NK-92 (cell line): ENCODE results near the gene LURAP1L.

ENCODE experiments used
- DNase-seq: peaks from one replicate; lab custom pipeline; 2025; ENCODE audit not compliant: unreplicated experiment; lab: John Stamatoyannopoulos, UW

The LURAP1L gene, protein sequence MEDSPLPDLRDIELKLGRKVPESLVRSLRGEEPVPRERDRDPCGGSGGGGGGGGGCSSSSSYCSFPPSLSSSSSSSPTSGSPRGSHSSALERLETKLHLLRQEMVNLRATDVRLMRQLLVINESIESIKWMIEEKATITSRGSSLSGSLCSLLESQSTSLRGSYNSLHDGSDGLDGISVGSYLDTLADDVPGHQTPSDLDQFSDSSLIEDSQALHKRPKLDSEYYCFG

DNA sequence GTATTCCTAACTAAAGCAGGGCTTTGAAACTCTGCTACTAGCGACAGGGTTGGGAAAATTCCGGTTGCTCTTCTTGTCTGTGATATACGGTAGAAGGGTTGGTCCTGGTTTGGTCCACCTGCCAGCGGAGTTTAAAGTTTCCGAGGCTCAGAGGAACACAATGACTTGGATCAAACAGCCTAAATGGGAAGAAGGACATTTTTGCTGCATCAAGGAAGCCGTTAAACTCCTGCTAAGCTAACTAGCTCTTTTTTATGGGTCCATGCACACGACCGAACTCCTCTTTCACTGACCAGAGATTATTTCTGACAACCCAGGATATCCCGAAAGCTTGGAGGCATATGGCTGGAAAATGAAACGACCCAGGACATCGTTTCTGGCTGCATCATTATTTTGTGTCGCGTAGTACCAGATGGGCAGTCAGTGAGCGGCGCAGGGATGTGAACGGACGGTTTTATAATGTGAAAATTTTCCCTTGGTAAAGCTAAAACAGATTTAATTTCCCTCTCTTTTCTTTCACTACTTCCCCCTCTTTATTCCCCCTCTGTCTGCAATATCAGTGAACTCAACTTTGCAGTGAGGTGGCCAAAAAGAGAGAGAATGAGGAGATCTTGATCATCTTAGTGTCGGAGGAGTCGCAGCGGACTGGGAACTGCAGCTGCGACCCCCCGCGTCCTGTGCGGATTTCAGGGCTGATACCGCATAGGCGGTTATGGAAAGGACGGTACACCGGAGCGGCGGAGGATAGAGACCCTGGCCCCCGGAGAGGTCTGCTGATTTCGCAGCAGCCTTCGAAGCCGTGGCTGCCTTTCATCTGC, at the start of gene LURAP1L:
TSS of gene LURAP1L (plus strand) at position 160 of the 818 bp plus-strand sequence. CDS start 696 bp downstream, outside the sequence.
- DNase-seq: no peak

DNA sequence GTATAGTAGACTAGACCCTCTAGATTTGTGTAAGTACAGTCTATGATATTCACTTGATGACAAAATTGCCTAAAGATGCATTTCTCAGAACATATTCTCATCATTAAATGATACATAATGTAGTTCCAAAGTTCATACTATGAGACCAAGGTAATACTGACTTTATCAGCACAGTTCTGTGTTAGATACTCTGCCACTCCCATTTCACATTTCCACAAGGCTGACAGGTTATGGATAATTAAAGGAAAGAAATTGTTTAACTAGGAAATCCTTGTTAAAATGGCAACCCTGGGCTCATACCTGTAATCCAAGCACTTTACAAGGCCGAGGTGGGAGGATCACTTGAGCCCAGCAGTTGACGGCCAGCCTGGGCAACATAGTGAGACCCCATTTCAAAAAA, 48.0 kb upstream of the LURAP1L start:
- no peak for DNase-seq

DNA sequence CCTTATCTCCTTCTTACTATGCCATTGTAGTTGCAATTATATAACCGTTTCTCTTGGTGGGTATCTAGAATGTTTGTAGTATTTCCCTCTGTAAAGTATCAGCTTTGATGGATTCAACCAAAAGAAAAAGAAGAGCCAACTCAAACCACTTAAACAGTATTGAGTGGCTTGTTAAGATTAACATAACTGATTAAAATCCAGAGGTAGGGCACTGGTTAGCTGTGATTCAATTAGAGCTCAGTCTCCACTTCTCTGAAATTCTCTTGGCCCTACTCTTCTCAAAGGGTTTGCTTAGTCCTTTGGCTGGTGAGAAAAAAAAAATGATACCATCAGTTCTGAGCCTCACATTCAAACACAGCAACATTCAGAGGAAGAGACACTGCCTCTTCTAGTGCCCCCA, 44.6 kb upstream of the LURAP1L start:
- DNase-seq: no peak

DNA sequence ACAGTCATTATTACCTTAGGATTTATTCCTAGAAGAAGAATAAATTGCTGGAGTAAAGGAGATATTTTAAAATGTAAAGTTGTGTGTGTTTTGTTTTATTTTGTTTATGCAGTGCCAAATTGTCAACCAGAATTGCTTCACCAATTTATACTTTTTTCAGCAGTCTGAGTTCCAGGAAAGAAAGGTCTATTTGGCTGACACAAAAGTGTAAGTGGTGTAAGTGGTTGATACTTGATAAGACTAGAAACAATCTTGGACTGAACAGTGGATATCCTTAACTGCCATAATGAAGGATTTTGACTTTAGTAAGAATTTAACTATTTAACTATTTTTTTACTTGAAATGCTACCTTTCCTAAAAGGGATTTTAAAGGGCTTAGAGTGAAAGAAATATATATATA, 43.9 kb upstream of the LURAP1L start:
- DNase-seq: no peak

DNA sequence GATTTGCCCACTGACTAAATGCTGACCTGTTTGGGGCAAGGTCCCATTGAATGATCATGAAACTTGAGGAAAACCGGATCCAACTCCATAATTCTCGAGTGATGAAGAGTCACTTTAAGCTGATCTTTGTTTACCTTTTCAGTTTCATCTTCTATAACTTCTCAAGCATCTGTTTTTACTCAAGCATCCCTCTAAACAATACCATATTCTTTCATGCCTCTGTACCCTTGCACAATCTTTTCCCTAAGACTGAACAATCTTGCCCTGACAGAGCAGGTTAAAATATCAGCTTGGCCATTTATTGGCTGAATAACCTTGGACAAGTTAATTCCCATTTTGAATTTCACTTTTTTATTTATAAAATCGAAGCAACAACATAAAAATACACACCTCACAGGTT, 41.8 kb upstream of the LURAP1L start:
- DNase-seq: no peak

DNA sequence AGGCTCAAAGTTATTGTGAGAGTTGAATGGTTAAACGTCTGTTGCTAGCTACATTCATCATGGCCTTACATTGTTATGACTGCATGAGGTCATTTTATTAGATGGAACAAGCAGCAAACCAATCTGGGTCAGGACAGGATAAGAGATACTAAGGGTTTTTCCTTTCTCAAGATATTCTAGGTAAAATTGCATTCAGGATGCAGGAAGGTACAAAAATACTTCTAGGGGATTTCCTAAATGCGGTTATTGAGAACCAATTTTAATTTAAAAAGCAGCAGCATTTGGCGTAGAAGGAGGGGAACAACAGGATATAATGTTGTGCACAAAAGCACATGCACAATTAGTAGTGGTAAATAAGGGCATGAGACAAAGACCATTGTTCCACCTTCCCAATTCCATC, 39.2 kb upstream of the LURAP1L start:
- DNase-seq: no peak

DNA sequence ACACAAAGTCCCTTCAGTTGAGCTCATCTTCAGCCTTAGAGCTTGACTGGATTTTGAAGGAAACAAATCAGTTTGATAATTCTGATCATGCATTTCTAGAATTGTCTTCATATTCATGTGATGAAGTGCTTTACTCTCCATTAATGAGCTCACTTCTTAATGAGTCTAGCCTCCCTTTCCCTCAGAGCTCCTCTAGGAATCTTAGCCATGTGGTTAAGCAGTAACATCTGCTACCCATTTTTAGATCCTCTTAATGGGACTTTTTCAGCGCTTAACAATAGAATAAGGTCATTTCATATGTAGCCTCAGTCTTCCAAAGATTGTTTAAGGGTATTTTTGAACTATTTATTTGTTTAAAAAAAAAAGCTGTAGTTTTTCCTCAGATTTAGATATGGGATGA, 36.9 kb upstream of the LURAP1L start:
- no peak for DNase-seq

DNA sequence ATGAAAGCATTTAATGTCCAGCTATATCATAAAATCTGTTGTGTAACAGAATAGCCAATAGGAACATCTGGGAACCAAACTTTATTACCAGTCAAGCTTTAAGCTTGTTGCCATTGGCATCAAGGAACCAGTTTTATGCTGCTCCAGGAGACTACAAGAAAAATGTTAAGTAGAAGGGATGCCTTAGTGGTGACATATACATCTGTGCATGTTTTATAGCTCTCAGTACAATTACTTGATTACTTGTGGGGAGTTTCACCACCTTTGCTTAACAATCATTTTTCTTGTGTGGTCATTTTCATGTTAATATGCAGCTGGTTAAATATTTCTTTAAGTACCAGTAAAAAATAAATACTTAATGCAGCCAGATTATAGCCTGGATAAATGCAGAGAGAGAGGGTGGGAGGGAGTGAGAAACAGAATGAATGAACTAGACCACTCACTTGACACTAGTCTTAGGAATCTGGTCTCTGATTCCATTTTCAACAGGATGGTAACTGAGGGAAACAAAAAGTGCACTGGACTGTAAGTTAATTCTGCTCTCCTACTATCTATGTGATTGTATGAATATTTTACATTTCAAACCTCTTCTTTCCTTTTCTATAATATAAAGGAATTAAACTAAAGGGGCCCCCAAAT, 35.7 kb upstream of the LURAP1L start:
- no peak for DNase-seq

DNA sequence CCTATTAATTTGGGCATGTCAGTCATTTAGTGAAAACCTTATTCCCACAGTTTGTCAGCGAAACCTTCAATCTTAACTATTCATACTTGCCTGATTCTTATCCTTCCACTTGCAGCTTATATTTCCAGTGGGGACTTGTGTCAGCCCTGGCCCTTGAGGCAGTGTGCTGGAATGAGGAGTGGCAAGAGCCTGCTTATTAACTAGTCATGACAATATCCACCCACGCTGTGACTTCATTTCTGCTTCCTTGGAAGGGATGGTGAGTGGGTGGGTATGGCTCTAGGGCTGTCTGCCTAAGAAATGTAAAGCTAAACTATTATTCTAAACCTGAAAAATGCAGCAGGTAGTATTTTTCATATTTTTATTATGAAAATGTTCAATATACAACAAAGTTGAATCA, 34.0 kb upstream of the LURAP1L start:
- DNase-seq: no peak

DNA sequence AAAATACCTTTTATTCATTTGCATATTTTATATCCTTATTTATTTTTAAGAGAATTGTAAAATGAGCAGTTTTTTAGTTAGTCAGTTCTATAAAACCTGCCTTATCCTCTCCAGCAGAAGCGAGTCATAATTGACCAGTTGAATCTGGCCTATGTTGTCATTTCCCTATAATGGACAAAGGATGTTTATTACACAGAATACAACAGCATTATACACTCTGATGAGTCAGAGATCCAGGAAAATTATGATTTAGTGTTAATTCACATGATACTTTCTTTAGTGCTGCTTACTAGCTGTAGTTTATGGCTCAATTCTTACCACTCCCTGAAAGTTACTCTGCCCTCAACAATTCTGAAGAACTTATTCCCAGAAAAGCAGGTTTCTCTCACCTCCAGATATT, 26.8 kb upstream of the LURAP1L start:
- DNase-seq: no peak

DNA sequence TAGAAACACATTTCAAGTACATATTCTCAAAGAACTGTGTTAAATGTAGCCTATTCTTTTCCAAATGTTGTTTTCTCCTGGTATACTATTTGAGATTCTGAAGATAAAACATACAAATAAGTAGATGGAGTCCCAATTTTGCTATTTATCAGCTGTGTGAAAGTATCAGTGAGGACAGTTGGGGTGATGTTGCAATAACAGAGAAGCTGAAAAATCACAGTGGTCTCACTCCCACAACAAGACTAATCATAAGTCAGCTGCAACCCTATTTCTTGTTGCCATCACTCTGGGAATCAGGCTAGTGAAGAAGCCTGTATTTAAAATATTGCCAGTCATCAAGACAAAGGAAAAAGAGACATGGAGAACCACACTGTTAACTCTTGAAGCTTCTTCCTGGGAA, 25.9 kb upstream of the LURAP1L start:
- DNase-seq: no peak

DNA sequence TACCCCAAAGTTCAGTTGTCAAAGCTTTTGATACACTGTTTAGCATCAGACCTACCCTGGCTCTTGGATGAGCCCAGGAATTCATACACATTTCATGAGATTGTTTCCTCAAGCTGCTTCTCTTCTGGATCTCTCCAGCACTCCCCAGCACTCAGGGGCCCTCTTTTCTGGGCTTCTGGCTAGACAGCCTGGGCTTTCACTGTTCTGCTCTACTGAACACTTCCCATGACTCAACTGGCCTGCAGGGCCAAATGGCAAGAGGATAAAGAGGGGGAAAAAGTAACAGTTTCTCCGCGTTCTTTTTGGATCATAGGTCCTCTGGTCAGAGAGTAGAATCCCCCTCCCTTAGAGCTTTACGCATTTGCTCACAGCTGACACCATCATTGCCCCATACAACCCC, 20.9 kb upstream of the LURAP1L start:
- DNase-seq: no peak

DNA sequence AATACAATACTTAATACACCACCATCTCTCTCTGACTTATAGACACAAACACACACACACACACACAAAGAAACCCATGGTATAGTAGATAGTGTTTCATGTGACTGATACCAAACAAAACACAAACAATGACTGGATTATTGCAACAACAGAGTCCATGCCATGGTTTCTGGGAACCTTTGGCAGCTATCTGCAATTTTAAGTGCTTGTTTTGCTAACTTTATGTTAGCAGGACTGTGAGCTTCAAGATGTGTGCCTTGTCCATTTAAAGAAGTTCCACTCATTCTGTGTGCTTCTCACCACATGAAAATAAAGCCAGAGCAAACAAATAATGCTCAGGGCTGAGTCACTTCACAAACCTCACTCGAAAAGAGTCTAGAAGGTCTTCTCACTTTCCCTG, 15.1 kb upstream of the LURAP1L start:
- no peak for DNase-seq

DNA sequence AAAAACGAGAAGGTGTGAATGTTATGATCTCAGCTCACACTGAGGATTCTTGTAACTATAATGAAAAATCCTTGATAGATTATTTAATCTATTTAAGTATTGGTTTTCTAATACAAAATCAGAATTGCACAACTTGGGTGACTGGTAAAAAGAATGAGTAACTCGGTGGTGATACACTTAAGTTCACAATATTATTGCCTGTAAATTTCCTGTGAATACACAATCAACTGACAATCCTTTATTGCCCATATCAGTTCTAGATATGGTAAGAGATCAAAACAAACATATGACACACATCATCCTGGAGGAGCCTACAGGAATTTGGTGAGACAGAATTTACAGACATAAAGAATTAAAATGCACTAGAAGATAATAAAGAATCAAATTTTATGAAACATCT, 14.1 kb upstream of the LURAP1L start:
- DNase-seq: no peak

DNA sequence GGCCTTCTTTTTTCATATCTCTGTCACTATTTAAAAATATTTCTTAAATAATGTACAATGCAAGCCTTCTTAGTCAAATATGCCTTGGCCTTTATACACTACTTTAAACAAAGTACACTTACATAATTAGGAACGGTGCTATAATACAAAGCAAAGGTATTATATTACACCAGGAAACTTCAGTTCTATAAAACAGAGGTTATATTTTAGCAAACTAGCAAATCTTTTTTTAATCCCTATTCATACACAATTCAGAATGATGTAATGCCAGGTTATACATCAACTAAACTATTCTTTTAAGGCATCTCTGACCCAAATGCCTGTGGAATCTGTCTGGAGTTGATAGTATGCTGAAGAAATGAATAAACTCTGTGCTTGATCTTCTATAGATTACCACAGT, 10.7 kb upstream of the LURAP1L start:
- no peak for DNase-seq

DNA sequence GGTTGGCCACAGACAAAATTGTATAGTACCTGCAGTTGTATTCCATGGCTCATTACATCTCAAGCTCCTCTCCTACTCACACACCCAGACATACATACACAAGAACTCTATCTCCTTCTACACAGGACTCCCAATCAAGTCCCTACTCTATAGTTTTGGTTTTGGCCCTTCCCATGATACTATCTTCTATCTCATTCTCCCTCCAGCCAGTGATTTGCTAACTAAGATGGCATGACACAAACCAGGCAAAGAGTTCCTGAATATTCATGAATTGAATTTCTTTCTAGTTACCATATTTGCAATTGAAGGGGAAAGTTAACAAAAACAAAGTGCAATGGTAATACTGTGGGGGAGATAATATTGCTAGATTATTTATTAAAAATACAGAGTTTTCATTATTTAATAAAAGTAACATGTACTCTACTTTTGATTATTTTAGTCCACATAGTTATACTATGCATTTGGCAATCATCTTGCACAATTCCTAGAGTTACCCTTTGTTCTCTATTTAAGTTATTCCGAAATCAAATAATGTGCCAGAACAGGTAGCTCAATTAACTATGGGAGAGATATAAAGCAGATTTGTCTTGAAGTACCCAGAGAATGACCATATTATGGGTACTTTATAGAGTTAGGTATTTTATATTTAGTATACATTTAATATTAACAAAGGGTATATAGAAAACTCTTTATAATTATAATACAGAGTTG, 9.6 kb upstream of the LURAP1L start:
- no peak for DNase-seq

DNA sequence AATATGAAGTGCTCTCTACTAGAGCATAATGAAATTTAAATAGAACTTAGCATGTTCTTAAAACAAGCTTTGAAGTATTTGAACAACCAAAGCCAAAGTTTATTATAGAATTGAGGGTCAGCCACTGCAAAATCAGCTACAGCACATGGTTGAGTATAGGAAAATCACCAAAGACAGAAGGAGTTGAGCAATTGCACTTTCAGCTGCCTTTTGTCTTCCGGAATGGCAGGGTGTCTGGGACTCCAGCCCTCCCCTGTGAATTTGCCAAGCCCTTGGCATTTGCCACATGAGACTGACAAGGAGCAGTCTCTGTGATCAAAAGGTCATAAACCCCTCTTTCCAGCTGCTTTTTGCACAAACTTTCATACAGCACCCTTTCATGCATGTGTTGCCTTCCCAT, 8.5 kb upstream of the LURAP1L start:
- no peak for DNase-seq

DNA sequence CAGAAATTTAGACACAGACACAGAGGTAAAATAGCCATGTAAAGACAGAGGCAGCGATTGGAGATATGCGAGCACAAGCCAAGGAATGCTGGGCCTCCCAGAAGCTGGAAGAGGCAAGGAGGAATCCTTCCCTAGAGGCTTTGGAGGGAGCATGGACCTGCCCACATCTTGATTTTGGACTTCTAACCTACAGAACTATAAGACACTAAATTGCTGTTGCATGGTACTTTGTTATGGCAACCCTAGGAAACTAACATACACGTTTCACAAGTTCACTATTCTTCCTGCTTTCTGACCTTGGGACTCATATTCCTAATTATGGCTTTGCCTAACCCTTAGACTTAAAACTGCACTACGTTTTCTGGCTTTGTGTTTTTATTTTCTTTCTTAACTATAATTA, 4.6 kb upstream of the LURAP1L start:
- no peak for DNase-seq

DNA sequence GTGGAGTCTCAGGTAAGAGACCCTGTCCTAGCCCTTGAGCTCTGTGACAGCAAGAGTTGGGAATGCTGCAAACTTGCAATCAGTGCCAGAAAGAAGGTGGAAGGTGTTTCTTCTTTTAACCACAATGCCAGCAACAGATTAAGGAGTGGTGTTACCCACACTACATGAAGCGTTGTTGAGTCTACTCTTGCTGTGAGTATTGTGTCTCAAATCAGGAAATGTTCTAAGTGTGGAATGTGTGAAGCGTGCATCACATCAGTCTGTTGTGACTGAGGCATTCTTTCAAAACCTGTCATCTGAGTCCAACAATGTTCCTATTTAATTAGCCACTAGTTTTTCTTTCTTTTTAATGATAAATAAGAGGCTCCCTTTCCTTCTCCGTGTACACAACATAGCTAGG, 2.9 kb upstream of the LURAP1L start:
- DNase-seq: no peak

DNA sequence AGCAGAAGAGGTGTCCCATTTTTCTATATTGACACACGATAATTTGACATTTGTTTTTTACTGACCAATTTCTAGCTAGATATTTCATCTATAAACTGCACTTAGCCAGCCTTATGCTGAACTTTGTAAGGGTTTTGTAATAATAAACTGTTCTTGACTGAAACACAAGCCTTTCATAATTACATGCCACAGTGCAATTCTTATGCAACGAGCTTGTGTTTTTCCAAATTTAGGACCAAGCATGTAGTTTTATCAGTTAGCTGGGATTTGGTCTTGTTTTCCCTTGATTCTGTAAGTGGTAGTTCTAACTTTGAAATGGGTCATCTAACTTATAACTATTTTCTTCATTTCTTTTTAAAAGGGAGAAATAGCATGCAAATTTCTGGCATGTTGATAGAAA, 1.3 kb upstream of the LURAP1L start:
- no peak for DNase-seq

DNA sequence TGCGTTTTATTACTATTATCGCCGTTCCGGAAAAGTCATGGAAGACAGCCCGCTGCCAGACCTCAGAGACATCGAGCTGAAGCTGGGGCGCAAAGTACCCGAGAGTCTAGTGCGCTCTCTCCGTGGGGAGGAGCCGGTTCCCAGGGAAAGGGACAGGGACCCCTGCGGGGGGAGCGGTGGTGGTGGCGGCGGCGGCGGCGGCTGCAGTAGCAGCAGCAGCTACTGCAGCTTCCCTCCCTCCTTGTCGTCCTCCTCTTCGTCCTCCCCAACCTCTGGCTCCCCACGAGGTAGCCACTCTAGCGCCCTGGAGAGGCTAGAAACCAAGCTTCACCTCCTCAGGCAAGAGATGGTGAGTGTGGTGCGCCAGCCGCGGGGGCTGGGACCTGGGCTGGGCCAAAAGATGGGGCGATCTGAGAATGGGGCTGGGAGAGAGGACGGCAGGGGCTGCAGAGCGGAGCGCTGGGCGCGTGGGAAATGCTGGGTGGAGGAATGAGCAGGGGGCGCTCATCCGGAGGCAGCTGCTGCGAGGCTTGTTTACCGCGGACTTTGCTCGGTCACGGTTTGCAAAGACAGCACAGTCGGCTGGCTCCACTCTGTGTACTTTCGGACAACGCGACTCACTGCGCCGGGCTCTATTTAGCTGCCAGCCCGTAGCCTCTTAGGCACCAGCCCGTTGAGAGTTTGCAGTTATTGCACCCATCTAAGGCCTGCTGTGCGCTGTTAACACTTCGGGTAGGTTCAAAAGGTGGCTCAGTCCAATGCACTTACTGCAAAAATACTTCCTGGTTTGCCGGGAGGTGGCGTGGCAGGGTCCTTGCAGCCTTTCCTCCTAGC, 1.1 kb downstream of the LURAP1L start:
- no peak for DNase-seq
